ENCODE data around the gene AGBL4.

AGBL4 gene

GRCh38 chr1:48848035-48848434, 1175.7 kb downstream of the AGBL4 start:
- no peak for TF ChIP-seq CTCF (IDR thresholded peaks at IDR 0.05)

DNA sequence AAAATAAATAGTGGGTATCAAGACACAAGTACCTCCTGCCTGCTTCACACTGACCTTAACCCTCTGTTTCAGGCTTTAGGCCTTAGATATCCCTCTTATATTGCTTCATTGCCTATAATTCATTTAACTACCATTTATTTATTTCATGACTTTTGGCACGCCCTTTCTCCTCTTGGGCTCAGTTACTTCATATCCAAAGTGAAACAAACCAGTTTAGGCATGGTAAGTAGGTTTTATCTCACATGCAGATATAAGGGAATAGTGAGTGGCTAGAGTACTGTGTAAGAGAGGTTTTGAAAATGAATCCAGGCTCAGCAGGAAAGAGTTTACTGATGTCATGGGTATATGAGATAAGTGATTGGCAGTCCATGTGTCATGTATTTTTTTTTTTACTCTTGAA, 1177.3 kb downstream of the AGBL4 start:
- no peak for TF ChIP-seq CTCF (IDR thresholded peaks at IDR 0.05)

DNA sequence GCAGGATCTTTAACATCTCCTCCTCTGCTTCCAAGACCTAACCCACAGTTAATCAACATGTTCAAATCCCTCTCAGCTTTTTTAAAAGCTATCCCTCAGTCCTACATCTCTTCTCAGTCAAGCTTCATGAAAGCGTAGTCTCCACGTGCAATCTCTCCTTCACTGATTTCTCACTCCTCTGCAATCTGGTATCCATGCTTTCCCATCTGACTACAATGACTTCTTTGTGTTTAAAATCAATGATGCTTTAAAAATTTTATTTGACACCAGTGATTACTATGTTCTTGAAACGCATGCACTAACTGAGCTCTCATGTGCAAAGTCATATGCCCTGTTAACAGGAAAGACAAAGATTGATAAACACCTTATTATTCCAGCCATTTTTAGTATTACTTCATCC, 1179.6 kb downstream of the AGBL4 start:
- no peak for TF ChIP-seq CTCF (IDR thresholded peaks at IDR 0.05)

GRCh38 chr1:48841966-48842365, 1181.8 kb downstream of the AGBL4 start:
- no peak for TF ChIP-seq CTCF (IDR thresholded peaks at IDR 0.05)

- no peak for TF ChIP-seq CTCF (IDR thresholded peaks at IDR 0.05)
These were observed 1182.3 kb downstream of the AGBL4 start for GRCh38 chr1:48841461-48841860.

- TF ChIP-seq CTCF (IDR thresholded peaks at IDR 0.05): no peak
These were observed 1192.4 kb downstream of the AGBL4 start for GRCh38 chr1:48831120-48831978.

DNA sequence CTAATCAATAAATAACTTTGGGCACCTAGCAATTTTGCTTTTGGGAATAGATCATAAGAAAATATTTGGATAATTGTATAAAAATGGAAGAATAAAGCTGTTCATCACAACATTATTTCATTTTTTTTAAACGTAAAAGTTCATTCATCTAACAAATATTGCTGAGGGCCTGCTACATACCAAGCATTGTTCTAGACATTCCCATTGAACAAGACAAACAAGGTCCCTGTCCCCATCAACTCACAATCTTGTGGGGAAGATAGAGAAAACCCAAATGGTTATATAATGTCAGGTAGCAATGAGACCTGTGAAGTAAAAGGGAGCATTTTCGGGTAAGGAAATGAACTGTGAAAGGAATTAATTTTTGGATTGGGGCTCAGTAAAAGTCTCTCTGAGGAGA, 1193.0 kb downstream of the AGBL4 start:
- no peak for TF ChIP-seq CTCF (IDR thresholded peaks at IDR 0.05)

Data from LNCAP (cell line).